ENCODE results near the gene ZBTB20.

The ZBTB20 gene

DNA sequence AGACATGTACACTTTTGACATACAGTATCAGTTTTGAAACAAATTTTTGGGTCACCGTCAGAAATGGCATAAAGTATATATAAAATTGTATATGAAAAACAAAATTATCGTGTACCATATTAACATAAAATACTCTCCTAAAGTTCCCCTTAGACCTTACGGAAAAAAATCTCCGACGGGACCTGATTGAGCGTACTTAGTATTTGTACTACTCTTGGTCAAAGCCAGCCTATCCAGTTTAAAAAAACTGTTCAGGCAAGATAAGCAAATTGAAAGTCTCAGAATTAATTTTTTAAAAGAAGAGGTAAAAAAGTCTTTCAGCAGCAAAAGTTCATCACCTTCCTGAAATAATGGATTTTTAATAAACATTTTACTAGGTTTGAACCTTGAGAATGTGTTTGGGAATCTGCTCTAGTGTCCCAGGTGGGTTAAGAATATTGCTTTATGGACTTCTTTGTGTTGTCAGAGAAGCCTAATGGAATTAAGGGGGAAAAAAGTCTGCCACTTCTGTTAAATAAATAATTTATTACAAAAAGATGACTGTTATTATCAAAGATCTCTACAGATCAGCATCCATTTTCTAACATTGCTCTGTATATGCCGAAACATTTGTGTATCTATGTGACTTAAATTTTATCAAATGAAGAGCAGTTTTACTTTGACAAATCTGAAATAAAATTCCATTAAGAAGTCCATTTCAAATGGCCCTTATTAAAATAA lies 48.6 kb downstream of the ZBTB20 start:
- no peak for DNase-seq (ENCODE audit: low spot score)
- TF ChIP-seq, protein P1, sequence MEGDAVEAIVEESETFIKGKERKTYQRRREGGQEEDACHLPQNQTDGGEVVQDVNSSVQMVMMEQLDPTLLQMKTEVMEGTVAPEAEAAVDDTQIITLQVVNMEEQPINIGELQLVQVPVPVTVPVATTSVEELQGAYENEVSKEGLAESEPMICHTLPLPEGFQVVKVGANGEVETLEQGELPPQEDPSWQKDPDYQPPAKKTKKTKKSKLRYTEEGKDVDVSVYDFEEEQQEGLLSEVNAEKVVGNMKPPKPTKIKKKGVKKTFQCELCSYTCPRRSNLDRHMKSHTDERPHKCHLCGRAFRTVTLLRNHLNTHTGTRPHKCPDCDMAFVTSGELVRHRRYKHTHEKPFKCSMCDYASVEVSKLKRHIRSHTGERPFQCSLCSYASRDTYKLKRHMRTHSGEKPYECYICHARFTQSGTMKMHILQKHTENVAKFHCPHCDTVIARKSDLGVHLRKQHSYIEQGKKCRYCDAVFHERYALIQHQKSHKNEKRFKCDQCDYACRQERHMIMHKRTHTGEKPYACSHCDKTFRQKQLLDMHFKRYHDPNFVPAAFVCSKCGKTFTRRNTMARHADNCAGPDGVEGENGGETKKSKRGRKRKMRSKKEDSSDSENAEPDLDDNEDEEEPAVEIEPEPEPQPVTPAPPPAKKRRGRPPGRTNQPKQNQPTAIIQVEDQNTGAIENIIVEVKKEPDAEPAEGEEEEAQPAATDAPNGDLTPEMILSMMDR (IDR thresholded peaks at IDR 0.05; ENCODE audit: extremely low read depth, missing control alignments): no peak

DNA sequence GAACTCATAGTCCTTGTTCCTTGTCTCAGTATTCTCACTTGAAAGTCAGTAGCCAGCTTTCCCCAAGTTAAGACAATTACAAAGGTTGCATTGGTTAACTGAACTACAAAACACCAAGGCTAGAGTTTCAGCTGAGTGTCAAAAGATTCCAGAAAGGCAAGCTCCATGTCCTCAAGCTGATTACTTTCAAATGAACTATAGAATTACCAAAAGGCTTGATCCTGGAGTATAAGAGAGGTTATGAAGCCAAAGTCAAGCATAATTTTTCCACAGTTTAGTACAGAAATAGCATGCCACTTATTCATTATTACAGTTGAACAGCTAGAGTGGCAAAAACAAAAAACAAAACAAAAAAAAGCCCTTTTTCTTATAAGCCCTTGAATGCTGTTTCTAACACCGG lies 51.9 kb downstream of the ZBTB20 start:
- DNase-seq (ENCODE audit: low spot score): no peak
- TF ChIP-seq, protein P1 (IDR thresholded peaks at IDR 0.05; ENCODE audit: extremely low read depth, missing control alignments): no peak

DNA sequence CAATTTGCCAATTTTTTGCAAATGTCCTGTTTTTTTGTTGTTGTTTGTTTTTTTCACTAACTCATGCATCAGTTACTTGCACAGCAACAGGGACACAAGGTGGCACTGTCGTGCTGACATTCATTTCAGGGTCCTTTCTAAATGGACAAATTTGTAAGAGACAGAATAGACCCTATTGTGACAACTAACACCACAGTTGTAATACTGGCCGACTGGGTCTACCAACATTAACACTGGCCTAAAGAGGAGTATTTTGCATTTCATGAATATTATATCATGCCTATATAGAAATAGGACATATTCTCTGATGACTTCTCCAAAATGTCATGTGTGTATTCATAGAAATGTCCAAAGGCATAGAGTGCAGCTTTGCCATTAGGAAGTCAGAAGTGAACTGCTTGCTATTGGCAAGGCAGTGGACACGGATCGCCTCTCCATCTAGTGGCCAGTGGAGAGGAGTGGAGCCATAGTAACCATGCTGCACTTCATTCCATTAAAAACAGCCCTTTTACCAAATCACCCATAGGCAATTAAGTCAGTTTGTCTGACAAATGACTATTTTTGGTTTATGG lies 54.8 kb downstream of the ZBTB20 start:
- DNase-seq (ENCODE audit: low spot score): peak; percentile 29
- TF ChIP-seq, protein P1 (IDR thresholded peaks at IDR 0.05; ENCODE audit: extremely low read depth, missing control alignments): peak; percentile 84

DNA sequence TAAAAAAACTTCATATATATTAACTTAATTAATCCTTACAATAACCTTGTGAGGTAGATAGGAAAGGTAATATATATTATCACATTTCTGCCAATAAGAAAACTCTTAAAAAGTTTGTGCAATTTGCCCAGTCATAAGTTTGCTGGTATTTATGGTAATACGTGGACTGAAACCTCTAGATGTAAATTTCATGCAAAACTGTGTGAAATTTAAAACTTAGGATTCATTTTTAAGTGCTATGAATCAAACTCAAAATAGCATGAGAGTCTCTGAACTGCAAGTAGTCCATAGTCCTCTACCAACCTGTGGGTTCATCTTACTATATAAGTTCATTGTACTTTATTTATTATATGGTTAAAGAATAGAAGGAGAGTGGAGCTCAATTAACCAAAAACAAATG lies 56.4 kb downstream of the ZBTB20 start:
- TF ChIP-seq, protein P1 (IDR thresholded peaks at IDR 0.05; ENCODE audit: extremely low read depth, missing control alignments): no peak
- DNase-seq (ENCODE audit: low spot score): no peak

DNA sequence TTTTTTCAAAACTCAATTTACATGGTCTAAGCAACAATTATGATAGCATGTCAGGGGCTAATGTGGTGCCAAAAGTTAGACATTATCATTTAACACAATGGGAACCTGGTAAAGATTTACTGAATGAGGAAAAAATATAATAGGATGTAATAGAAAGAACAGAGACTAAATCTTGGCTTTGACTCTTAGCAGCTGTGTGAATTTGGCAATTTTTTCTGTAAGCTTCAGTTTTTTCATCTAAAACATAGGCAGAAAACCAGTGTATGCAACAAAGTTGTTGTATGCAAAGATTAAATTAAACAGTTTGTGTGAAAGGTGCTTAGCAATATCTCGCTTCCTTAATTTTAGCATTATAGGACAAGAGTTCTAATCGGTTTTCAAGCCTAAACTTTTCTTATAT lies 57.6 kb downstream of the ZBTB20 start:
- DNase-seq (ENCODE audit: low spot score): no peak
- TF ChIP-seq, protein P1 (IDR thresholded peaks at IDR 0.05; ENCODE audit: extremely low read depth, missing control alignments): no peak

DNA sequence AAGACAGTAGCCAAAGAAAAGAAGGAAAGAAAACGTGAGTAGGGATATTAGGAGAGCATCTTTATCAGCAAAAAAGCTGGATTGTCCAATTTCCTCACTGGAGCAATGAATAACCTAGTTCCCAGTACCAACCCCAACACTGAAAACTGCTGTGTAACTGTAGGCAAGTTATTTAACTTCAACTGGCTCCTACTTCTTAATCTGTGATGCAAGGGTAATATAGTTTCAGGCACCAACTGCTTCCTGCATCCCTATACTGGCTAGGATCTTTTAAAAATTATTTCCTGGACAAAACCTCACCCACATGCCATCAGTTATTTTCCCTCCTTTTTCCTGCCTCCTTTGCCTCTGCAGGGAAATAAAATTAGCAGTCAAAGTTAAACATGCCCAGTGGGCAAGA lies 59.6 kb downstream of the ZBTB20 start:
- TF ChIP-seq, protein P1 (IDR thresholded peaks at IDR 0.05; ENCODE audit: extremely low read depth, missing control alignments): no peak
- no peak for DNase-seq (ENCODE audit: low spot score)

DNA sequence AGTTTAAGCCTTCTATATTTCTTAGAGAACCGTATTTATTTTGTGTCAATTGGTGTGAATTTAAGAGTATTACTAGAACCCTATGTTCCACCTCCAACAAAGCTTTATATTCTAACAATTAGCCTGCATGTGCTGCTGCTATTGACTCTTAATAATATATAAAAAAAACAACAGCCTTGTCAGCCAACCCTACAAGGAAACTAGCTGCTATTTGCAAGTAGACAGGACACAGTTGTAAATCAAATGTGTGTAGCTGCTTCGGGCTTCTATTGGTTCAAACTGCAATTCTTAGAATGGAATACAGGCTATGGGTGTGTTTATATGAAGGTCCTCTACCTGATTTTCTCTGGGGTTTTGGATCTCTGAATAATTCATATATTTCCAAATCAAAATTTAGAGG lies 60.7 kb downstream of the ZBTB20 start:
- DNase-seq (ENCODE audit: low spot score): no peak
- TF ChIP-seq, protein P1 (IDR thresholded peaks at IDR 0.05; ENCODE audit: extremely low read depth, missing control alignments): no peak

Measured in GM20000 (cell line).